ENCODE measurements around the gene RYR3.

DNA sequence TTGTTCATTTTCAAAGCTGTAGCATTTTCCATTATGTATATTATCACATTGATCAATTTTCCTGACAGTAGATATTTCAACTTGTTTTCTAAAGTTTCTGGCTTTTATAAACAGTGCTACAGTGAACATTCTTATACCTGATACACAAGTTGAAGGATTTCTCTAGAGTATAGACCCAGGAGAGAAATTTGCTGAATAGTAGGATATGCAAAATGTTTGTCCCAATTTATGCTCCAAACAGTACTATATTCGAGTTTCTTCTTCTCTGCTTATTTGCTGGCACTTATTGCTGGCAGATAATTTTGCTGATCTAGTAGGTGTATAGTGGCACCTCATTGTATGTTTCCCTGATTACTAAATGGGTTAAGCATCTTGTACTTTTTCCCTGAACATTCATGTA lies 540.3 kb downstream of the RYR3 start:
- TF ChIP-seq, protein P1, sequence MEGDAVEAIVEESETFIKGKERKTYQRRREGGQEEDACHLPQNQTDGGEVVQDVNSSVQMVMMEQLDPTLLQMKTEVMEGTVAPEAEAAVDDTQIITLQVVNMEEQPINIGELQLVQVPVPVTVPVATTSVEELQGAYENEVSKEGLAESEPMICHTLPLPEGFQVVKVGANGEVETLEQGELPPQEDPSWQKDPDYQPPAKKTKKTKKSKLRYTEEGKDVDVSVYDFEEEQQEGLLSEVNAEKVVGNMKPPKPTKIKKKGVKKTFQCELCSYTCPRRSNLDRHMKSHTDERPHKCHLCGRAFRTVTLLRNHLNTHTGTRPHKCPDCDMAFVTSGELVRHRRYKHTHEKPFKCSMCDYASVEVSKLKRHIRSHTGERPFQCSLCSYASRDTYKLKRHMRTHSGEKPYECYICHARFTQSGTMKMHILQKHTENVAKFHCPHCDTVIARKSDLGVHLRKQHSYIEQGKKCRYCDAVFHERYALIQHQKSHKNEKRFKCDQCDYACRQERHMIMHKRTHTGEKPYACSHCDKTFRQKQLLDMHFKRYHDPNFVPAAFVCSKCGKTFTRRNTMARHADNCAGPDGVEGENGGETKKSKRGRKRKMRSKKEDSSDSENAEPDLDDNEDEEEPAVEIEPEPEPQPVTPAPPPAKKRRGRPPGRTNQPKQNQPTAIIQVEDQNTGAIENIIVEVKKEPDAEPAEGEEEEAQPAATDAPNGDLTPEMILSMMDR (IDR thresholded peaks at IDR 0.05; ENCODE audit: insufficient read depth, low read length, poor library complexity, severe bottlenecking): no peak
- no peak for TF ChIP-seq EZH2phosphoT487 (conservative IDR thresholded peaks at IDR 0.05; ENCODE audit: low read length)

All from SU-DHL-6 (cell line).